Amygdala (tissue), 56 donors: ENCODE results near the gene SNPH.
"Not testable (repeated sequence)": the region's sequence is repeated elsewhere in the genome, so short reads cannot be mapped to it uniquely, and the experiment has no call there.

Experiments
- DNase-seq, 56 donors: peaks; one replicate each; lab custom pipeline; 2025; lab: John Stamatoyannopoulos, UW

SNPH gene, protein sequence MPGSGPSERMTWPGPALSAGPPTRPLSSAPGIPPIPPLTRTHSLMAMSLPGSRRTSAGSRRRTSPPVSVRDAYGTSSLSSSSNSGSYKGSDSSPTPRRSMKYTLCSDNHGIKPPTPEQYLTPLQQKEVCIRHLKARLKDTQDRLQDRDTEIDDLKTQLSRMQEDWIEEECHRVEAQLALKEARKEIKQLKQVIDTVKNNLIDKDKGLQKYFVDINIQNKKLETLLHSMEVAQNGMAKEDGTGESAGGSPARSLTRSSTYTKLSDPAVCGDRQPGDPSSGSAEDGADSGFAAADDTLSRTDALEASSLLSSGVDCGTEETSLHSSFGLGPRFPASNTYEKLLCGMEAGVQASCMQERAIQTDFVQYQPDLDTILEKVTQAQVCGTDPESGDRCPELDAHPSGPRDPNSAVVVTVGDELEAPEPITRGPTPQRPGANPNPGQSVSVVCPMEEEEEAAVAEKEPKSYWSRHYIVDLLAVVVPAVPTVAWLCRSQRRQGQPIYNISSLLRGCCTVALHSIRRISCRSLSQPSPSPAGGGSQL

DNA sequence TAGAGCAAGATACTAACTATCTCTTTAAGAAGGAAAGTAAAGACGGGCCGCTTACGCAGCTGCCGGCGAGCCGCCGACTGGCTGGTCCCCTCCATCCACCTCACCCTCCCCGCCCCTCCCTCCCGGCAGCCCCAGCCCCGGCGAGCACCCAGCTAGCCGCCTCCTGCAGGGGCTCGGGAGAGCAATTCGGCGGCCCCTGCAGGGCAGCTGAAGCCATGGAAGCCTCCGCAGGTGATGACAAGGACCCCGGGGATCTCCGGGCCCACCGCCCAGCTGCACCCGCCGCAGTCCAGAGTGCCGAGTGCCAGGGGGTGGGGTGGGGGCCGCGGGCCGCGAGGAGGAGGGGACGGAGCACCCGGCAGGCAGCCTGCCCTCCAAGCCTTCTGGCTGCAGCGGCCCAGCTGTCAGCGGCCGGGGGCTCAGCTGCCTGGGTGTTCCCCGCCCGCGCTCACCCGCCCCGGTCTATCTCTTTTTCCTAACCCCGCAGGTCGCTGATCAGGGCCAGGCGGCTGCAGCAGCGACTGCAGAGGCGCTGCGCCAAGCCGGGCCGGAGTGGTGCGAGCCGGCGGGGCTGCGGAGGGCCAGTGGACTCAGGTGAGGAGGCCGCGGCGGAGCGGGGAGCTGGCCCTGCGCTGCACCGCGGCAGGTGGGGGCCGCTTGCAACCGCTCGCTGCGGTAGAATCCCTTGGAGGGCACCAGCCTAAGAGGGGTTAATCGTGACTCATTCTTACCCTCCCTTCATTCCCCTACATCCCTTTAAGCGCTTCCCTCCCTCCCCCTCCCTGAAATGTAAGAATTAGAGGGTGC, at the start of gene SNPH:
SNPH (plus strand) TSS at position 128 of the 807 bp plus-strand sequence. CDS start 29,946 bp downstream, outside the sequence.
- peak in 43 of 56 donors; percentile 23 to 85 (median 61) for DNase-seq

GRCh38 chr20:1216527-1217427, 49.3 kb upstream of the SNPH start:
- DNase-seq, result not testable (repeated sequence)

GRCh38 chr20:1222750-1223149, 43.3 kb upstream of the SNPH start:
- not testable (repeated sequence) for DNase-seq

- DNase-seq, result no peak
Observed at GRCh38 chr20:1224205-1224890, 41.7 kb upstream of the SNPH start.

- peak in 1 of 56 donors; percentile 78 for DNase-seq
Observed at GRCh38 chr20:1225263-1225782, 40.8 kb upstream of the SNPH start.

DNA sequence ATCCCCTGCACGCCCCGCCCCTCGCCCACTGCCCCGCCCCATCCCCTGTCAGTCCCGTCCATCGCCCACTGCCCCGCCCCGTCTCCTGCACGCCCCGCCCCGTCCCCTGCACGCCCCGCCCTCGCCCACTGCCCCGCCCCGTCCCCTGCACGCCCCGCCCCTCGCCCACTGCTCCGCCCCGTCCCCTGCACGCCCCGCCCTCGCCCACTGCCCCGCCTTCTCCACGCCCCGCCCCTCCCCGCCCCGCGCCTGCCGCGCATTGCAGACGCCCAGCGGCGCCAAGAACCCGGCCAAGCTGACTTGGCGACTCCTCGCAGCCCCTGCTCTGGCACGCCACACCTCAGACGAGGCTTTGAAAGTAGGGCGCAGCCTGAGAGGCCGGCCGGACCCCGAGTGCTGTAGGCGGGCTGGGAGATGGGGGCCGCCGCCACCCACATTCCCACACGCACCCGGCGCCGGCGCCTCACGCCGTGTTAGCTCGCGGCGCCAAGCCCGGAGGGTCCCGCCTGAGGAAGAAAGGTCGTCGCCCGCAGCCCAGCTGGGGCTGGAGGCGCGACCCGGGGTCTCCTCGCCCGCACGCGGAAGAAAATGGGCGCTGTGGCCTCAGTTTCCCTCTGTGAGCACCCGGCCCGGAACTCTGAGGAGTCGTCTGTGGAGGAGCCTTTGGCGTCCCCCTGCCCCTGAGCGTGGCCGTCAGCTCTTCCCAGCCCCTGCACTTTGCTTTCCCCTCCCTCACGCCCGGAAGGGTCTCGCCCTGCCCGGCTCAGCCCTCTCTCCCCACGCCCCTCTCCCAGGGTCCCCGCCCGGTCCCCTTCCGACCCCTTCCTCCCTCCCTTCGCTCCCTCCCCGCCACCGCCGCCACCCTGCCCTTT, 40.1 kb upstream of the SNPH start, which contains the start of gene RAD21L1:
RAD21L1 (plus strand) TSS at position 262 of the 872 bp plus-strand sequence. CDS start 2,410 bp downstream, outside the sequence.
- peak in 54 of 56 donors; percentile 17 to 96 (median 70) for DNase-seq

- no peak for DNase-seq
Observed at GRCh38 chr20:1229541-1229940, 36.6 kb upstream of the SNPH start.

DNA sequence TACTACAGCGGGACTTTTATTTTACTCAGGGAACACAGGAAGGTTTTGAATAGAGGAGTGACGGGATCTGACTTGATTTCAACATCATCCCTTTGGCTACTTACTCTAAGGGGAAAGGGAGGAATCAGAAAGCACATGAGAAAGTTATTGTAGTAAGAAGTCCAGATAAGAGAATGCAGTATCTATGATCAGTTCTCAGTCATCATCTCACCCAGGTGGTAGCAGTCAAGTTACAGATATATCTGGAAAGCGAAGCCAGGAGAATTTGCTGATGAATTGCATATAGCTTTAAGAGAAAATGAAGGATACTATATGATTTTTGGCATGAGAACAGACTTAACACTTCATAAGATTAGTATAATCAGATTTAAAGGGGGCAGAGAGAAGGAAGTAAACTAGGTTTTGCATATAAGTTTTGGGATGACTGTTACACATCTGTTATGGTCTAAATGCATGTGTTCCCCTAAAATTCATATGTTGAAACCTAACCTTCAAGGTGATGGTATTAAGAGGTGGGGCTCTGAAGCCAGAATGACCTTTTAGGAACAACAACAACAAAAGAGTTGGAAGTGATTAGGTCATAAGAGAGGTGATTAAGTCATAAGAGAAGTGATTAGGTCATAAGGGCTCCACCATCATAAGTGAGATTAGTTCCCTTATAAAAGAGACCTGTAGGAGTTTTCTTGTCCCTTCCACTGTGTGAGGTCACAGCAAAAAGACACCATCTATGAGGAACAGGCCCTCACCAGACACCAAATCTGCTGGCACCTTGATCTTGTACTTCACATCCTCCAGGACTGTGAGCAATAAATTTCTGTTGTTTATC, 33.6 kb upstream of the SNPH start:
- DNase-seq, result no peak

DNA sequence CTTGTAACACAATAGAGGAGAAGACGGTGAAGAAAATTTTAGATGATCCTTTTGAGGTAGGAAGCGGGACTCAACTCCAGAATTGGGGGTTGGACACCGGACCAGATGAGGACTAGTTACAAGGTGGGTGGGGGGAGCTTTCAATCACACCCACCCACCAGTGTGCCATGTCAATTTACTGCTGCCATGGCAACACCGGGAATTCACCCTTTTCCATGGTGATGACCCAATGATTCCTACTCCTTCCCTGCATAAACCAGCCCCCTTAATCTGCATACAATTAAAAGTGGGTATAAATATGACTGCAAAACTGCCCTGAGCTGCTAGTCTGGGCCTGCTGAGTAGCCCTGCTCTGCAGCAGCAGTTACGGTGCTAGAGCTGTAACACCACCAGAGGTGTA, 25.5 kb upstream of the SNPH start:
- no peak for DNase-seq

DNA sequence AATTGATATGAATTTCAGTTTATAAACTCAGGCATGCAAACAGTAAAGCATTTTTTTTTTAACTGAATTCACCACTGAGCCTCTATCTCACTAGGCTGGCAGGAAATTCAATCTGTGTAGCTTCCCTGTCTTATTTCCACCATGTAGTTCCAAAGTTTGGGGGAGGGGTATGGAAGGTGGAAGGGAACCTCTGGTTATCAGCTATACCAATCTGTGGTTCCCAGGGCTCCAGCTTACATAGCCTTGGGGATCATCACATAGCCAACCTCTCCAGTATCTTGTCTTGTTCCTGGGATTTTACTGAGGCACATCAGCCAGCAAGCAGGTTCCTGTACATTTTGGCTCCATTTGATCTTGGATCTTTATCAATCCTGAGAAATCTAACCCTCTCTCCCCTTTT, 24.6 kb upstream of the SNPH start:
- DNase-seq, result no peak

GRCh38 chr20:1242099-1242498, 24.0 kb upstream of the SNPH start:
- no peak for DNase-seq

- DNase-seq, result no peak
Observed at GRCh38 chr20:1242530-1242929, 23.6 kb upstream of the SNPH start.

DNA sequence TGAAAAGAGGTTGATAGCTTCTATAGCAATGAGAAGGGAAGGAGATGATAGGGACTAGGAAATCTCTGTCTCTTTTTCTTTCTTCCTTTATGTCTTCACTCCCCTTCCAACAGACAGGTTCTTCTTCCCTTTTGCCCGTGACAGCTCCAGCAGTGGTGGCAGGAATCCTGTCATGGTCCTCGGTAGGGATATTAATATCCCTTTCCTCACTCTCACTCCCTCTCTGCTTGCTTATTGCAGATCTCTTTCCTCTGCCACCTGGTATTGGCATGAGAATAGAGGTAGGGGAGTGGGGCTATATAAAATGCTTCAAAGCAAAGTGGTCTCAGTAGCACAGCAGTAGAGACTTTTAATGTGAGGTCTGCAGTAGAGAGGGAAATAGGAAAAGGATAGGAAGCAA, 20.5 kb upstream of the SNPH start:
- DNase-seq, result no peak

- no peak for DNase-seq
Observed at GRCh38 chr20:1247689-1248088, 18.4 kb upstream of the SNPH start.

- not testable (repeated sequence) for DNase-seq
Observed at GRCh38 chr20:1250282-1250681, 15.8 kb upstream of the SNPH start.

DNA sequence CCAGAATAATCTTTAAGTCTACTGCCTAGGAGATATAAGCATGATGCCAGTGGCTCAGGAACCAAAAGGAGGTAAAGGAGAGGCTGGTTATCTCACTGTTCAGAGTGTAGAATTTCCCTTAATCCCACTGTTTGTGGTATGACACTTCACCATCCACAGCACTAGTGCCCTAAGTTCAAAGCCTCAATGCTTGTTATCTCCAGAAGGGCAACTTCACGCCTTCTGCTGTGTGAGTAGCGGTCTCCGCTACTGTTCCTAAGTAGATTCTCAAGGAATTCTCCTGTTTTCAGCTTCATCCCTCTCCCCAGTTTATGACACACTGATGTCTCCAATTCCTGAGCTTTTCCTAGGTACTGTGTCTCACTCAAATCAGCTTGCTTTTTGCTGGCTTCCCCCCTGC, 13.7 kb upstream of the SNPH start:
- no peak for DNase-seq

GRCh38 chr20:1254254-1254653, 11.8 kb upstream of the SNPH start:
- no peak for DNase-seq
